GM13977 (cell line): ENCODE measurements around the gene HPRT1.

Experiments used
- DNase-seq: peaks from one replicate; pipeline ENCODE4 v3.0.0; 2012; ENCODE audit warnings: low spot score
- CTCF ChIP-seq: IDR thresholded peaks from 2 replicates; pipeline ENCODE4 v1.5.1; 2012; ENCODE audit warnings: mild to moderate bottlenecking, control low read depth; ENCODE audit not compliant: insufficient read depth; ENCODE audit errors: extremely low read depth, missing control alignments
- in situ Hi-C: fragments of 300-500 bp; cut with MboI; formaldehyde crosslinking; loops from one replicate; pipeline ENCODE4 v1.12.0; 2022; ENCODE audit warnings: low sequenced_read_pairs, low pct_unique_long_range_greater_than_20kb, mixed read lengths, inconsistent platforms; ENCODE audit not compliant: unreplicated experiment

HPRT1 gene

GRCh38 chrX:134547047-134547679 is 87.2 kb downstream of the HPRT1 start:
- in situ Hi-C loops, result no loop called here
- no peak for TF ChIP-seq CTCF
- no peak for DNase-seq

- in situ Hi-C loops, result no loop called here
- no peak for TF ChIP-seq CTCF
- peak; percentile 60 for DNase-seq
These were observed 88.6 kb downstream of the HPRT1 start for GRCh38 chrX:134548257-134549201.
